Stimulated activated CD4-positive, alpha-beta T cell treated with anti-CD3 and anti-CD28 coated beads, Interleukin-12 subunit alpha, Interleukin-12 subunit beta, amount 100 ng/mL, for 24 hours (primary cell): ENCODE data around the gene CARD11.

Experiments used
- DNase-seq, 2 experiments: peaks; one replicate each; pipeline ENCODE4 v3.0.0-alpha.2; 2020; ENCODE audit warnings: low read depth in 2 of 2

The CARD11 gene

DNA sequence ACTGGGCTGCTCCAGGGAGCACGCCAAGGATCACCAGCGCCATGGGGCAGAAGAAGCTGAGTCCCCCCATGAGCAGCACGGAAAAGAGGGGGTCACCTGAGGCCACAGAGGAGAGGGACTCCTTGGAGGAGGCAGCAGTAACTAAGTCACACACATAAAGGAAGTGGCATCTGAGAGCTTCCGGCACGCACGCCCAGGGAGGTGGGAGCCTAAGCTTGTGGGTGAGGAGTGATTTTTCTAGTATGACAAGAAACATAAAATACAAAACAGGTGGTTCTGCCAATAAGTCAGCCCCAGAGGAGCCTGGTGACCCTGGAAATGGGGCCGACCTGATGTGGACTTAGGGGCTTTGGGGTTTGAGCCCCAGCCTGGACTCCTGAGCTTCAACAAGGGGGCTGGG, 60.8 kb downstream of the CARD11 start:
- peak in 1 of 2 experiments; percentile 24 for DNase-seq

GRCh38 chr7:2982401-2982800, 61.3 kb downstream of the CARD11 start:
- DNase-seq: no peak

DNA sequence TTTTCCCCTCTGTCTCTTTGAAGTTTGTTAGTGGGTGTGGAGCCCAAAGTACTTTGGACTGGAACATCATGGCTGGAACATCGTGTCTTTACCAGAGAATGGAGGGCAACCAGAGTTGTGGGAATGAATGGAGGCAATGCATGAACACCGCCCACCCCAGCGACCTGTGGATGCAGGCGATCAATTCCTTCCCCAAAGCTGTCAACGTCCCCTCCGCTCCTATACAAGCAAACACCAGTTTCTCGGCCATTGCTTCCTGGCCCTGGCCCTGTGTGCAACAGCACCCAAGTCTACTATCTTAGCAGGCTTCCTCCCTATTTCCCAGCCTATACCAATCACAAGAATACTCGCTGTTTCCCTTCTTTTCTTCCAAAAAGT, 62.6 kb downstream of the CARD11 start:
- DNase-seq: no peak

DNA sequence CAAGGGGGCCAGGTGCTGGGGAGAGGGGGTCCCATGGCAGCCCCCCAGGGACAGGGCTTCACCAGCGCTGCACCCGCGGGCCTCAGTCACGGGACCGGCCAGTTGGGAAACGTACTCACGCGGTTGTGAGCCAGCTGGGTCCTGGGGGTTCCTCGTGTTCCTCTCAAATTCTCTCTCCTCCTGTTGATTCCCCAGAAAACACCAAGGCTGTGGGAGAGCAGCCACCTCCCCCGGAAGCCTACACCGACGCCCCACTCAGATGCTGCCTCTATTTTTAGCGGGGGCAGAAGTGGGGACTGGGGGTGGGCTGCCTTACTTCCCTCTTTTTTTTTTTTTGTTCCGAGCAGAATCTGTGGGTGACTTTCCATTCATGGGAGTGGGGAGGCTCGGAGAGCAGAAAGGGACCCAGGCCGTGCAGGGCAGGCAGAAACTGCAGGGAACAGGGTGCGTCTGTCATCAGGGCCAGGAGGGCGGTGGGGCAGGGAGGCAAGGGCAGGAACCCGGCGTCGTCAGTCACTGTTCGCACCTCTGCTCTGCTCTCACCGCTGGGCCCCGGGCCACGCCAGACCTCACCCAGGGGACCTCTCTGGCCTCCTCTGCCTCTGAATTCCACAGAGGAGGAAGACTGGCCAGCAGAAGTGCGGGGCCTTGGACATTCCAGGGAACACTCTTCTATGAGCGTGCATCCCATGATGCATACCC, 63.1 kb downstream of the CARD11 start:
- no peak for DNase-seq

- DNase-seq: no peak
These were observed 63.7 kb downstream of the CARD11 start for GRCh38 chr7:2979951-2980350.

GRCh38 chr7:2979201-2979631, 64.5 kb downstream of the CARD11 start:
- no peak for DNase-seq

- peak; percentile 80 to 93 for DNase-seq
These were observed 65.3 kb downstream of the CARD11 start for GRCh38 chr7:2978408-2978807.

GRCh38 chr7:2975821-2976371, 67.8 kb downstream of the CARD11 start:
- no peak for DNase-seq

GRCh38 chr7:2974093-2974819, 69.4 kb downstream of the CARD11 start:
- no peak for DNase-seq

- DNase-seq: no peak
These were observed 70.9 kb downstream of the CARD11 start for GRCh38 chr7:2972835-2973161.

DNA sequence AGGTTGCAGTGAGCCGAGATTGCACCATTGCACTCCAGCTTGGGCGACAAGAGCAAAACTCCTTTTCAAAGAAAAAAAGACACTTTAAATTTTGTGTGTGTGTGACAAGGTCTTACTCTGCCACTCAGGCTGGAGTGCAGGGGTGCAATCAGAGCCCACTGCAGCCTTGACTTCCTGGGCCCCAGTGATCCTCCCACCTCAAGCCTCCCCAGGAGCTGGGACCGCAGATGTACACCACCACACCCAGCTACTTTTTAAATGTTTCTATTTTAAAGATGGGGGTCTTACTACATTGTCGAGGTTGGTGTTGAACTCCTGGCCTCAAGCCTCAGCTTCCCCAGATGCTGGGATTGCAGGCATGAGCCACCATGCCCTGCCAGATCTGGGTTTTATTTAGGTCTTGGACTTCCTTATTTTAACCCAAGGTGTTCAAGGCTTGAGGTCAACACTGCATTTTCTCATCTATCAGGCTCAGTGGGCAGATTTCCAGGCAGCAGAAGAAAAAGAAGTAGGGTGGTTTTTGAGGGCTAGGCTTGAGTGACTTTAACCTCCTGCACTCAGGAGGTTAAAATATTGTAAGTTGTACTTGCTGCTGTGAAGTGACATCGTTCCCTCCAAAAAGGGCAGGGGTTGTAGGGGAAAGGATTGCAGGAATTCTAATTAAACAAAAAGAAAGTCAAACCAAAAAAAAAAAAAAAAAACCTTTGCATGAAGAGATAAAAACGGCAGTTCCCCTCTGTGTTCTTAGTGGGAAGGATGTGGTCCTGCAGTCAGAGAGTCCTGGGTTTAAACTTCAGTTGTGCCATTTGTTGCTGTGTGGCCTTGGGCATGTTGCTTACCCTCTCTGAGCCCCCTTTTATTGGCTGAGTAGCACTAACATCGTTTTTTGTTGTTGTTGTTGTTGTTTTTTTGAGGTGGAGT, 71.5 kb downstream of the CARD11 start:
- no peak for DNase-seq

DNA sequence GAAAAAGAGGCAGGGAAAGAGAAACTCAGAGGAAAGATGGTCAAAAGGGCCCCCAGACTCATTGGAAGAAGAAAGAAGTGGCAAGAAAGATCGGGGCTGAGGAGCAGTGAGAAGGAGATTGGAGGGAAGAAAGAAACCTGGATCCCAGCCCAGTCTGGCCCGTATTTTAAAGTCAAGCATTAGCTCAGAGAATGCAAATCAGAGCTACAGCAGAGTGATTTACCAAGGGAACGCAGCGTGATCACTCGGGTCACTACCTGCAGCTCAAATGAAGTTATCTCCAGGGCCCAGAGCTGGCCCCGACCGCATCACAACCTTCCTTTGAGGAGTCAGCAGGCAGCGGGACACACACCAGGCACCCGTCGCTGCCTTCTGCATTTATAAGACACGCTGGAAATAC, 72.8 kb downstream of the CARD11 start:
- DNase-seq: no peak

- no peak for DNase-seq
These were observed 73.4 kb downstream of the CARD11 start for GRCh38 chr7:2970307-2970664.

GRCh38 chr7:2969398-2970306, 74.0 kb downstream of the CARD11 start:
- no peak for DNase-seq

DNA sequence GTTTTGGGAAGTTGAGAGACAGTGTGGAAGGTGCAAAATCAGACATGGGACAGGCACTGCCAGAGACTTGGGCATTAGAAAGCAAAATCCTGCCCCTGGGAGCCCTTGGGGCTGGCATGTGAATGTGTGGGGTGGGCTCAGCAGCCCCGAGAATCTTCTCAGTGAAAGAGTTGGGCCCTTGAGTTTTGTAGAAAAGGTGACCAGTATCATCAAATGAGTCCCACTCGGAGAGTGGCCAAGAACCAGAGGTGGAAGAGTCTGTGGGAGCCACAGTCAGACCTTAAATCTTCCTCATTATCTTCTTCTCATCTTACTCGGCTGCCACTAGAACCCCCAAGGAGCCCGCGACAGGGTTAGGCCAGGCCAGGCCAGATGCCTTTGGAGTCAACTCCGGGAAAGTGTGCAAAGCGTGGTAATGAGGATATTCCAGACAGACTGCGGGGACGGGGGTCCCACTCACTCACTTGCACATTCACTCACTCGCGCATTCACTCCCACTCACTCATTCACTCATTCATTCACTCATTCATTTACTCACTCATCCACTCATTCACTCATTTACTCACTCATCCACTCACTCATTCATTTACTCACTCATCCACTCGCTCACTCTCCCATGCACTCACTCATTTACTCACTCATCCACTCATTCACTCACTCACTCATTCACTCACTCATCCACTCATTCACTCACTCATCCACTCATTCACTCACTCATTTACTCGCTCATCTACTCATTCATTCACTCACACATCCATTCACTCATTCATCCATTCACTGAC, 74.9 kb downstream of the CARD11 start:
- no peak for DNase-seq

DNA sequence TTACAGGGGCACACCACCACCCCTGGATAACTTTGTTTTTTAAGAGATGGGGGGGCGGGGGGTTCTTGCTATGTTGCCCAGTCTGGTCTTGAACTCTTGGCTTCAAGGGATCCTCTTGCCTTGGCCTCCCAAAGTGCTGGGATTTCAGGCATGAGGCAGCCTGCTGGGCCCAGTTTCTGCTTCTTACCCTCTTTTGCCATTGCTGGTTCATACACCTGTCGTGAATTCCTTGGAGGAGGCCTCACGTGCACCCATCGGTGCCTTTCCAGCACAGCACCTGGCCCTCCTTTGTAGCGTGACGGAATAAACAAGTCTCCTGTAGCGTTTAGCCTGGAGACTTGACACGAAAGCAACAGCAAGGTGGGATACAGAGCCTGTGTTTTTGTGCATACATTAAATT, 75.5 kb downstream of the CARD11 start:
- DNase-seq: no peak

GRCh38 chr7:2967705-2968104, 76.0 kb downstream of the CARD11 start:
- DNase-seq: no peak

DNA sequence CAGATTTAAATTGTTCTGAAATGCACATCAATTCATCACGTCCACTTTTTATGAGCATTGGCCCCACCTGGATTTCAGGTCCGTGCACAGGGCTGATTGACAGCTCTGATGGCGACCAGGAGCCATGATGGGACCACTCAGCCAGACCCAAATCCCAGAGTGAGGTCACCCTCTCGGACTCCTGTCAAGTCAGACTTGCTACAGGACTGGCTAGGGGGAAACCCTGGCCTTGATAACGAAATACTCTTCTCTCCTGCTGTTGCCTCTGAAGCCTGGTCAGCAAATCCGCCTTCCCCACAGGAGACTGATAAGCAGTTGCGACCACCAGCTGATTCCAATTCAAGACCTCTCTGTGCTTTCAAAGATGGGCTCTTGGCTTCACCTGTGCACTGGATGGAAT, 76.4 kb downstream of the CARD11 start:
- DNase-seq: no peak

DNA sequence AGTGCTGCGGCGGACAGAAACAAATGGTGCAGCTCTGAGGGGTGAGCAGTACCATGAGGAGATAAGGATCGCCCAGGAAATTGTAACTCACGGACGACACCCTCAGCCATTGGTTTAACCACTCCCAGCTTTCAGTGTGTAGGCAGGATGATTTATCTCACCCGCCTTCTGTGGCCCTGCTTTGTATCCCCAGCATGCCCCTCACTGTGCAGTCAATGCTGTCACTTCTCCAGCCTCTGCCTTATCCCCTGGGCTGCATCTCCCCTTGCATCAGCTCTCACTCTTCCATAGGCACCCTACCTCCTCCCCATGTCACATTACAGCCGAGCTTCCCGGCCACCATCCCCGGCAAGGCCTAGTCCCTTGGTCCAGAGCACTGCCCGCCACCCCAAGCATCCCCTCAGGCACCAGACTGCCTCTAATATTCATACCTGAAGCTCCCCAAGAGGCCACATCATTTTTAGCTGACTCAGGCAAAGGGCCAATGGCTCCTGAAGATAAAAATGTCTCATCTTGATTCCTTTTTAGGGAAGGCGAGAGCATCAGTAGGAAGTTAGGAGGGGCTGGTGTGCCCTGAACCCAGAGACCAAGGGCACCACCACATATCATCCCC, 77.1 kb downstream of the CARD11 start:
- DNase-seq: no peak

DNA sequence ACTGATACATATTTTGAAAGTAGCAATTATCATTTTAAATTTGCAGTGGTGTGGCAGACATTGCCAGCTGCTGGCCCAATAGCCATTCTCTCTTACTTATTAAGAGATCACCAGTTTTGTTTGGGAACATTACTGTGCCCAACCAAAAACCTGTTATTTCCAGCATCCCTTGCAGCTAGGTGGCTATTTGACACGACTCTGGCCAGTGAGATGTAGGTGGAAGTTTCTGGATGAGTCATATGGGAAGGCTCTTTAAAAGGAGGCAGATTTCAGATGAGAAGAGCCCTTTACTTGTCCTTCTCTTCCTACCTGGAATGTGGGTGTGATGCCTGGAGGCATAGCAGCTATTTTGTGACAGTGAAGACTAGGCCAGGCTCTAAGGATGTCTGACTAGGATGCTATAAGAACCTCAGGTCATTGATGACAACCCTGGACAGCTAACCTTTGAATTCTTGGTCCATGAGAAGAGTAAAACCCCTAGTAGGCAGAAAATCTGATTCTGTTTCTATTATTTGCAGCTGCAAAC, 77.9 kb downstream of the CARD11 start:
- DNase-seq: no peak
